ENCODE measurements around the gene ADAMTS18.
"Not testable (repeated sequence)": the region's sequence is repeated elsewhere in the genome, so short reads cannot be mapped to it uniquely, and the experiment has no call there.

Gene ADAMTS18

GRCh38 chr16:77271532-77272426 lies 163.1 kb downstream of the ADAMTS18 start:
- no peak overlapping the region; the same call in 1 of the 2 replicates for H2AFZ ChIP-seq (ENCODE audit: low read depth, low read length)
- TF ChIP-seq EZH2 (IDR thresholded peaks at IDR 0.05; ENCODE audit: borderline replicate concordance, low read depth, low read length, severe bottlenecking) (no peak), CTCF (IDR thresholded peaks at IDR 0.05; ENCODE audit: borderline replicate concordance, extremely low read depth, low read length, poor library complexity, severe bottlenecking) (no peak)
- peaks cover 34% of the 10 kb centered on the region for H3K4me1 ChIP-seq (ENCODE audit: insufficient read depth, low read length)
- ATAC-seq (ENCODE audit: insufficient read depth, low read depth) (no peak), DNase-seq (no peak)
- H3K9me3 ChIP-seq (ENCODE audit: insufficient read depth, low read length, severe bottlenecking): no peaks in the 10 kb centered on the region
- no peaks in the 10 kb centered on the region for H3K36me3 ChIP-seq (ENCODE audit: insufficient read depth, low read length)
- H4K20me1 ChIP-seq (ENCODE audit: insufficient read depth, low read length): no peaks in the 10 kb centered on the region
- no peak overlapping the region for H3K27ac ChIP-seq (ENCODE audit: low read length)
- no peak overlapping the region for H3K4me3 ChIP-seq (ENCODE audit: low read depth in 1 of 2, low read length in 2 of 2)
- H3K27me3 ChIP-seq (ENCODE audit: insufficient read depth, low read length, poor library complexity): no peaks in the 10 kb centered on the region
- no peaks in the 10 kb centered on the region for H3K79me2 ChIP-seq (ENCODE audit: insufficient read depth, low read length)
- no peak overlapping the region for H3K9ac ChIP-seq (ENCODE audit: low read depth, low read length)
- no peak overlapping the region for H3K4me2 ChIP-seq (ENCODE audit: insufficient read depth, low read length)

- H3K79me2 ChIP-seq (ENCODE audit: insufficient read depth, low read length); H2AFZ ChIP-seq (ENCODE audit: low read depth, low read length); H3K4me2 ChIP-seq (ENCODE audit: insufficient read depth, low read length); H3K27ac ChIP-seq (ENCODE audit: low read length); H3K27me3 ChIP-seq (ENCODE audit: insufficient read depth, low read length, poor library complexity); H3K4me3 ChIP-seq (ENCODE audit: low read depth in 1 of 2, low read length in 2 of 2); H3K9ac ChIP-seq (ENCODE audit: low read depth, low read length); ATAC-seq (ENCODE audit: insufficient read depth, low read depth); H4K20me1 ChIP-seq (ENCODE audit: insufficient read depth, low read length); H3K9me3 ChIP-seq (ENCODE audit: insufficient read depth, low read length, severe bottlenecking); H3K36me3 ChIP-seq (ENCODE audit: insufficient read depth, low read length); H3K4me1 ChIP-seq (ENCODE audit: insufficient read depth, low read length); DNase-seq: not testable (repeated sequence)
Observed at GRCh38 chr16:77266185-77266584, 168.6 kb downstream of the ADAMTS18 start.

DNA sequence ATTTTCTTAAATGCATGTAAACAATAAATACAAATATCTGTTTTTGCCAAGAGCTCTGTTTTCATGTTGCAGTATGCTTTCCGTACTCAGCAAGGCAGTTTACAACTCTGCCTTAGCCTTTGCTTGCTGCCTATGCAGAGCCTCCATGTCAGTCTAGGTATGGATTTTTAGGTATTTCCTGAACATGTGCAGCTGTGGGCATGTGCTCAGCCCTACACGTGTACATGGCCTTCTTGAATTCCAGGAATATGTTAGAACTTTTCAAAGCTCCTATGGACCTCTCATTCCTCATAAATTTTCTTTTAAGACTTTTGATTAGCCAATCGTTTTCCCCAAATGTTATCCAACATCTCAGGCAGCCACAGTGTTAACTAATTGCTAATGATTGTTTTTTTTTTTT lies 171.9 kb downstream of the ADAMTS18 start:
- no peak overlapping the region for H3K4me2 ChIP-seq (ENCODE audit: insufficient read depth, low read length)
- ATAC-seq (ENCODE audit: insufficient read depth, low read depth): no peak
- no peak for DNase-seq
- H3K27me3 ChIP-seq (ENCODE audit: insufficient read depth, low read length, poor library complexity): no peaks in the 10 kb centered on the region
- H3K79me2 ChIP-seq (ENCODE audit: insufficient read depth, low read length): no peaks in the 10 kb centered on the region
- H3K9ac ChIP-seq (ENCODE audit: low read depth, low read length): no peak overlapping the region
- no peaks in the 10 kb centered on the region for H3K36me3 ChIP-seq (ENCODE audit: insufficient read depth, low read length)
- H2AFZ ChIP-seq (ENCODE audit: low read depth, low read length): no peak overlapping the region
- no peaks in the 10 kb centered on the region for H3K4me1 ChIP-seq (ENCODE audit: insufficient read depth, low read length)
- no peaks in the 10 kb centered on the region for H4K20me1 ChIP-seq (ENCODE audit: insufficient read depth, low read length)
- no peak for TF ChIP-seq EZH2 (IDR thresholded peaks at IDR 0.05; ENCODE audit: borderline replicate concordance, low read depth, low read length, severe bottlenecking)
- TF ChIP-seq CTCF (IDR thresholded peaks at IDR 0.05; ENCODE audit: borderline replicate concordance, extremely low read depth, low read length, poor library complexity, severe bottlenecking): no peak
- no peak overlapping the region for H3K27ac ChIP-seq (ENCODE audit: low read length)
- no peak overlapping the region for H3K4me3 ChIP-seq (ENCODE audit: low read depth in 1 of 2, low read length in 2 of 2)
- no peaks in the 10 kb centered on the region for H3K9me3 ChIP-seq (ENCODE audit: insufficient read depth, low read length, severe bottlenecking)

- ATAC-seq (ENCODE audit: insufficient read depth, low read depth): no peak
- TF ChIP-seq CTCF (IDR thresholded peaks at IDR 0.05; ENCODE audit: borderline replicate concordance, extremely low read depth, low read length, poor library complexity, severe bottlenecking): no peak
- TF ChIP-seq EZH2 (IDR thresholded peaks at IDR 0.05; ENCODE audit: borderline replicate concordance, low read depth, low read length, severe bottlenecking): no peak
Observed at GRCh38 chr16:77250400-77250799, 184.4 kb downstream of the ADAMTS18 start.

More at GRCh38 chr16:77250400-77250799, 184.4 kb downstream of the ADAMTS18 start:
- no peaks in the 10 kb centered on the region for H3K36me3 ChIP-seq (ENCODE audit: insufficient read depth, low read length)
- no peak overlapping the region for H3K27ac ChIP-seq (ENCODE audit: low read length)
- H3K4me1 ChIP-seq (ENCODE audit: insufficient read depth, low read length): no peaks in the 10 kb centered on the region
- DNase-seq: no peak
- no peaks in the 10 kb centered on the region for H3K27me3 ChIP-seq (ENCODE audit: insufficient read depth, low read length, poor library complexity)
- H3K4me3 ChIP-seq (ENCODE audit: low read depth in 1 of 2, low read length in 2 of 2): no peak overlapping the region
- H4K20me1 ChIP-seq (ENCODE audit: insufficient read depth, low read length): no peaks in the 10 kb centered on the region
- H3K79me2 ChIP-seq (ENCODE audit: insufficient read depth, low read length): no peaks in the 10 kb centered on the region
- H3K9me3 ChIP-seq (ENCODE audit: insufficient read depth, low read length, severe bottlenecking): no peaks in the 10 kb centered on the region
- H2AFZ ChIP-seq (ENCODE audit: low read depth, low read length): no peak overlapping the region
- H3K4me2 ChIP-seq (ENCODE audit: insufficient read depth, low read length): no peak overlapping the region
- no peak overlapping the region for H3K9ac ChIP-seq (ENCODE audit: low read depth, low read length)

Measured in DND-41 (cell line).